HG03097 (cell line): Measurements from ENCODE around the gene KLHL6.
"Not testable (repeated sequence)": the region's sequence is repeated elsewhere in the genome, so short reads cannot be mapped to it uniquely, and the experiment has no call there.

Experiments used
- ATAC-seq: cut with Tn5 transposase; IDR thresholded peaks from one replicate; pipeline ENCODE4 v1.9.1; 2021; ENCODE audit not compliant: unreplicated experiment, low FRiP score

The KLHL6 gene

GRCh38 chr3:183570191-183570590, 14.7 kb upstream of the KLHL6 start:
- ATAC-seq = not testable (repeated sequence)

- no peak for ATAC-seq
Observed at GRCh38 chr3:183566880-183567279, 11.4 kb upstream of the KLHL6 start.

GRCh38 chr3:183564046-183564445, 8.5 kb upstream of the KLHL6 start:
- no peak for ATAC-seq

GRCh38 chr3:183563536-183563874, 8.0 kb upstream of the KLHL6 start:
- ATAC-seq = no peak

GRCh38 chr3:183560607-183561006, 5.1 kb upstream of the KLHL6 start:
- ATAC-seq = no peak

- no peak for ATAC-seq
Observed at GRCh38 chr3:183558495-183558894, 3.0 kb upstream of the KLHL6 start.

- no peak for ATAC-seq
Observed at GRCh38 chr3:183556722-183557121, 1.2 kb upstream of the KLHL6 start.

GRCh38 chr3:183554377-183554776, 1.1 kb downstream of the KLHL6 start:
- no peak for ATAC-seq

- ATAC-seq = no peak
Observed at GRCh38 chr3:183553334-183554026, 2.0 kb downstream of the KLHL6 start.

GRCh38 chr3:183551930-183552329, 3.6 kb downstream of the KLHL6 start:
- no peak for ATAC-seq

- ATAC-seq = no peak
Observed at GRCh38 chr3:183548262-183548769, 7.2 kb downstream of the KLHL6 start.

- ATAC-seq = no peak
Observed at GRCh38 chr3:183546625-183547024, 8.9 kb downstream of the KLHL6 start.

- no peak for ATAC-seq
Observed at GRCh38 chr3:183545708-183546107, 9.8 kb downstream of the KLHL6 start.

GRCh38 chr3:183542355-183542754, 13.2 kb downstream of the KLHL6 start:
- ATAC-seq = no peak

- no peak for ATAC-seq
Observed at GRCh38 chr3:183541738-183542137, 13.8 kb downstream of the KLHL6 start.

GRCh38 chr3:183541235-183541655, 14.3 kb downstream of the KLHL6 start:
- ATAC-seq = no peak

- no peak for ATAC-seq
Observed at GRCh38 chr3:183540501-183541234, 14.8 kb downstream of the KLHL6 start.

- ATAC-seq = no peak
Observed at GRCh38 chr3:183539811-183540210, 15.7 kb downstream of the KLHL6 start.

- ATAC-seq = no peak
Observed at GRCh38 chr3:183538486-183538885, 17.0 kb downstream of the KLHL6 start.

GRCh38 chr3:183537295-183537730, 18.2 kb downstream of the KLHL6 start:
- ATAC-seq = no peak

GRCh38 chr3:183536238-183536880, 19.1 kb downstream of the KLHL6 start:
- no peak for ATAC-seq
